Spleen (tissue), 11 donors: Measurements from ENCODE around the gene NXPH3. TPM values are rescaled to one million over a fixed set of nuclear protein-coding genes. Genes with fewer than 3 reads are reported as not detected.

Source experiments
- DNase-seq: peaks from one replicate; pipeline ENCODE4 v3.0.0-alpha.2; 2020
- H3K27ac ChIP-seq, 8 donors: fragments of 200-600 bp; sonication (generic) in 7 of 8; 1 replicate in 4 of 8; 2 replicates in 4 of 8; pipeline versions ENCODE4 v1.5.0 to v1.8.0; 2016 to 2021; ENCODE audit warnings: inconsistent platforms in 4 of 8, mild to moderate bottlenecking in 4 of 8, moderate library complexity in 1 of 8
- H3K27me3 ChIP-seq, 7 donors: fragments of 200-600 bp; sonication (generic) in 6 of 7; replicated peaks in 1 of 7; 1 replicate in 4 of 7; 2 replicates in 3 of 7; pipeline versions ENCODE4 v1.5.0 to v1.8.0; 2016 to 2021; ENCODE audit warnings: inconsistent platforms in 3 of 7, mild to moderate bottlenecking in 1 of 7
- H3K36me3 ChIP-seq, 6 donors: fragments of 200-600 bp; sonication (generic) in 5 of 6; 1 replicate in 4 of 6; 2 replicates in 2 of 6; pipeline versions ENCODE4 v1.5.0 to v1.8.0; 2016 to 2021; ENCODE audit warnings: inconsistent platforms in 2 of 6
- H3K4me1 ChIP-seq, 6 donors: fragments of 200-600 bp; sonication (generic) in 5 of 6; 1 replicate in 3 of 6; 2 replicates in 3 of 6; pipeline versions ENCODE4 v1.5.0 to v1.8.0; 2016 to 2021; ENCODE audit warnings: inconsistent platforms in 3 of 6
- H3K4me3 ChIP-seq, 8 donors: fragments of 200-600 bp; sonication (generic) in 7 of 8; 1 replicate in 4 of 8; 2 replicates in 4 of 8; pipeline versions ENCODE4 v1.5.0 to v1.8.0; 2016 to 2021; ENCODE audit warnings: inconsistent platforms in 4 of 8, mild to moderate bottlenecking in 4 of 8, moderate library complexity in 2 of 8
- H3K9me3 ChIP-seq, 8 donors: fragments of 200-600 bp; sonication (generic) in 7 of 8; 1 replicate in 4 of 8; 2 replicates in 4 of 8; pipeline versions ENCODE4 v1.5.0 to v1.8.0; 2016 to 2021; ENCODE audit warnings: inconsistent platforms in 4 of 8
- POLR2A ChIP-seq, 3 donors: fragments of 450-650 bp; IDR thresholded peaks; one replicate each; pipeline ENCODE4 v1.5.1; 2017; ENCODE audit warnings: antibody characterized with exemption in 3 of 3, mild to moderate bottlenecking in 1 of 3
- POLR2AphosphoS5 ChIP-seq, 3 donors: sonication (generic); formaldehyde crosslinking; IDR thresholded peaks; one replicate each; pipeline ENCODE4 v1.5.1; 2017; ENCODE audit warnings: antibody characterized with exemption in 3 of 3
- WGBS, 5 donors: extraction: QIAGEN DNeasy Blood & Tissue Kit in 3 of 5; methylation state at CpG; one replicate each; pipeline versions ENCODE4 v1.1.5 to v1.1.7; 2013 to 2018; 5-methylcytosine and 5-hydroxymethylcytosine counted together
- intact Hi-C: fragments of 100-400 bp; cut with DNase I; formaldehyde crosslinking; loops from one replicate; pipeline ENCODE4 v1.15.0; 2023; ENCODE audit warnings: low total_unique reads
- polyA plus RNA-seq, 3 donors: library from polyadenylated mRNA; stranded (reverse); fragments of 200-250 nt; gene quantifications; one replicate each; pipeline ENCODE4 v1.2.1, GENCODE V29; 2013
- total RNA-seq, 7 donors: library from RNA; depleted of rRNA in 3 of 7; stranded (reverse); fragments of >200 nt in 3 of 7; fragmentation: NEBNext Ultra II Directional in 4 of 7; extraction: Animal tissue kit (Norgen Biotek cat#: 25700) in 4 of 7; gene quantifications; one replicate each; pipeline versions ENCODE4 v1.1.0 to v1.2.1, GENCODE V29; 2016 to 2021
- TF ChIP-seq, protein P1 (sequence below), 11 experiments: fragments of 200-600 bp in 7 of 11; fragments of 450-650 bp in 4 of 11; sonication (generic) in 4 of 11; IDR thresholded peaks in 8 of 11; conservative IDR thresholded peaks in 3 of 11; 1 replicate in 7 of 11; 2 replicates in 4 of 11; pipeline versions ENCODE4 v1.4.0 to v1.8.0; 2016 to 2021; ENCODE audit warnings: antibody characterized with exemption in 11 of 11, inconsistent platforms in 4 of 11, mild to moderate bottlenecking in 1 of 11
- donor health status: healthy with polysubstance abuse.
- donor health status: DM: no; HTN: no; CAD: no; lungs with moderate emphysema.
- donor health status: DM: no; HTN: no; CAD: no.
- donor health status: Bipolar disorder and iron deficiency.
- donor health status: healthy.
- donor health status: DM: no; HTN: no; CAD: no.
- donor health status: DM: yes; HTN: yes; CAD: no.

The NXPH3 gene
- total and polyA plus RNA-seq, 10 donors, result 0.37 to 3.3 (median 1.4) TPM

DNA sequence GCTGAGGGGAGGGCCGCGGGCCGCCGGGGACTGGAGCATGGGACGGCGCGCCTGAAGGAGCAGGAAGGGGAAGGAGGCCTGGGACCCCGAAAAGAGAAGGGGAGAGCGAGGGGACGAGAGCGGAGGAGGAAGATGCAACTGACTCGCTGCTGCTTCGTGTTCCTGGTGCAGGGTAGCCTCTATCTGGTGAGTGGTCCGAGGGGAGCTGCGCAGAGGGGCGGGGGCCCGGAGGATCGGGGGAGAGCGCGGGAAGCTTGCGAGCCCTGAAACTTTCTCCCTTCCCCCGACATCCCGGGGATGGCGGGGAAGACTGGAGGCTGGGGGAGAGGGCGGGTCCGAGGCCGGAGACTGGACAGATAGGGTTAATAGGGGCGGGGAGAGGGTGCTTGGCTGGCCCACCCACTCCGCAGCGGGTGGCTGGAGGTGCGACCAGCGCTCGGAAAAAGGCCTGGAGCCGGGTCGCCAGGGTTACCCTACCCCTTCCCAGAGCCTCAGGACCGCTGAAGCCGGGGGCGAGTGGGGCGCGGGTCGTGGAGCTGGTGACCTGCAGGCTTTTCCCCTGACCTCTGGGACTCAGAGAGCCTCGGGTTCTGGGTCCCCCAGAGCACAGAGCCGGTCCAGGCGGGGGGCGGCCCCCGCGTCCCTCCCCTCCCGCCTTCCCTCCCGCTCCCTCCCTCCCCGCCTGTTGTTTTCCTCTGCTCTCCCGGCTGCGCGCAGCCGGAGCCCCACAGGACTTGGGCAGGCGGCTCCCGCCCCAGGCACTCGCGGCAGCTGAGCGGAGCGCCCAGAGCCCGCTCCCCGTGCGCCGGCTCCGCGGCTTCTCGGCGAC is 631 bp downstream of the NXPH3 start:
- H3K4me3 ChIP-seq, result peak overlapping the region; percentile 25 to 73 (median 45)
- peaks cover 10 to 34% (median 26%) of the 10 kb centered on the region in 6 donors for H3K4me1 ChIP-seq
- H3K36me3 ChIP-seq, result no peaks in the 10 kb centered on the region
- TF ChIP-seq POLR2AphosphoS5 (IDR thresholded peaks at IDR 0.05) (no peak), POLR2A (IDR thresholded peaks at IDR 0.05) (no peak)
- TF ChIP-seq, protein P1, sequence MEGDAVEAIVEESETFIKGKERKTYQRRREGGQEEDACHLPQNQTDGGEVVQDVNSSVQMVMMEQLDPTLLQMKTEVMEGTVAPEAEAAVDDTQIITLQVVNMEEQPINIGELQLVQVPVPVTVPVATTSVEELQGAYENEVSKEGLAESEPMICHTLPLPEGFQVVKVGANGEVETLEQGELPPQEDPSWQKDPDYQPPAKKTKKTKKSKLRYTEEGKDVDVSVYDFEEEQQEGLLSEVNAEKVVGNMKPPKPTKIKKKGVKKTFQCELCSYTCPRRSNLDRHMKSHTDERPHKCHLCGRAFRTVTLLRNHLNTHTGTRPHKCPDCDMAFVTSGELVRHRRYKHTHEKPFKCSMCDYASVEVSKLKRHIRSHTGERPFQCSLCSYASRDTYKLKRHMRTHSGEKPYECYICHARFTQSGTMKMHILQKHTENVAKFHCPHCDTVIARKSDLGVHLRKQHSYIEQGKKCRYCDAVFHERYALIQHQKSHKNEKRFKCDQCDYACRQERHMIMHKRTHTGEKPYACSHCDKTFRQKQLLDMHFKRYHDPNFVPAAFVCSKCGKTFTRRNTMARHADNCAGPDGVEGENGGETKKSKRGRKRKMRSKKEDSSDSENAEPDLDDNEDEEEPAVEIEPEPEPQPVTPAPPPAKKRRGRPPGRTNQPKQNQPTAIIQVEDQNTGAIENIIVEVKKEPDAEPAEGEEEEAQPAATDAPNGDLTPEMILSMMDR (IDR thresholded peaks at IDR 0.05 in 8 of 11, conservative IDR thresholded peaks at IDR 0.05 in 3 of 11), result no peak
- intact Hi-C loops, result no loop called here
- no peak for DNase-seq
- H3K9me3 ChIP-seq, result no peaks in the 10 kb centered on the region
- peak overlapping the region in 5 of 8 donors; percentile 1 to 59 (median 36) for H3K27ac ChIP-seq
- peaks cover 0 to 71% (median 29%) of the 10 kb centered on the region in 7 donors for H3K27me3 ChIP-seq
- 1 to 2% (median 1%) methylated on average over 41 to 68 of the region's 68 CpGs for WGBS, 5 donors

DNA sequence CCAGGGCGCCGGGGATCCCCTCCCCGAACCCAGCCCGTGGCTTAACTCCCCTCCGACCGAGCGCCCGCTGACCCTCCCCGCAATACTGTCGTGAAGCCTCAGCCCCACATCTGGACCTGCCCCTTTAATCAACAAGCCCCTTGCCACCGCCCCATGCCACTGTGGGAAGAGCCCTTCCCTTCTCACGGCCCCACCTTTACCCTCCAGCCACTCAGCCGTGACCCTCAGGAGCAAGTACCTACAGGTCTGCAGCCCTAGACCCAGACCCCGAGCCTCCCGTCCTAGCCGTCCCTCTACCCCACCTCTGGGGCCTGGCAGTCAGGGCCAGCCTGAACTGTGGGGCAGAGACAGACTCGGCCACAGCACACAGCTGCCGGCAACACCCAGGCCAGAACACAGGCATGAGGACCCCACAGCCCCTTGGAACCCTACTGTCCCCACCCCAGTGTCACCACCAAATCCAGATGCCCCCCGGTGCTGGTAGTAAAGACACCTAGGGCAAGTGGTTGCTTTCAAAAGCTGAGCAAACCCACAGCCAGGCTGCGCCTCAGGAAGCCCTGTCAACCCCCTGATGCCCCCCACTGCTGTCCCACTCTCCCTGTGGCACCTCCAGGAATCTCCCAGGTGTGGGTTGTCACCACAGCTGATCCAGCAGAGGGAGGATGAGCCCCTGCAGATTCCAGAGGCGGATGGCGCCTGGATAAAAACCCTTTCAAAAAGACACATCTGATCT is 1.4 kb downstream of the NXPH3 start:
- Histone ChIP-seq H3K9me3 (no peaks in the 10 kb centered on the region), H3K36me3 (no peaks in the 10 kb centered on the region), H3K4me3 (peak overlapping the region in 7 of 8 donors; percentile 37 to 73 (median 47)), H3K4me1 (peaks cover 10 to 34% (median 26%) of the 10 kb centered on the region in 6 donors), H3K27me3 (peaks cover 0 to 68% (median 29%) of the 10 kb centered on the region in 7 donors), H3K27ac (peak overlapping the region in 5 of 8 donors; percentile 1 to 59 (median 36))
- intact Hi-C loops, result no loop called here
- WGBS, 5 donors, result 19 to 32% (median 28%) methylated on average over 19 to 22 of the region's 22 CpGs
- DNase-seq, result no peak
- TF ChIP-seq, protein P1 (IDR thresholded peaks at IDR 0.05 in 8 of 11, conservative IDR thresholded peaks at IDR 0.05 in 3 of 11), result no peak
- TF ChIP-seq POLR2AphosphoS5 (IDR thresholded peaks at IDR 0.05), result no peak
- no peak for TF ChIP-seq POLR2A (IDR thresholded peaks at IDR 0.05)

DNA sequence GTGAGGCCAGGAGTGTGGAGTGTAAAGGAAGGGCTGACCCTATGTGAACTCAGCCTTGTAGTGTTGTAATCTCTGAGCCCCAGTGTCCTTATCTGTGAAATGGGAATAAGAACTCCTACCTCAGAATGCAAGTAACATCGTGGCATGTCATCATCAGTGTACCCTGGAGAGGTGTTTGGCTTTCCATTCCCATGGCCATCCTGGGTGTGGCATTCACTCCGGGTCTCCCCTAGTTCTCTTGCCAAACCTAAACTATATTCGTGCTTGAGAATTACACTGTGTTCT is 1.9 kb downstream of the NXPH3 start:
- intact Hi-C loops, result no loop called here
- WGBS, 5 donors, result 60 to 79% (median 66%) methylated on average over 3 of the region's 3 CpGs
- TF ChIP-seq POLR2AphosphoS5 (IDR thresholded peaks at IDR 0.05) (no peak), POLR2A (IDR thresholded peaks at IDR 0.05) (no peak)
- TF ChIP-seq, protein P1 (IDR thresholded peaks at IDR 0.05 in 8 of 11, conservative IDR thresholded peaks at IDR 0.05 in 3 of 11), result no peak
- Histone ChIP-seq H3K4me3 (peak overlapping the region in 2 of 8 donors; percentile 52 to 73), H3K4me1 (peaks cover 10 to 34% (median 26%) of the 10 kb centered on the region in 6 donors), H3K36me3 (no peaks in the 10 kb centered on the region), H3K9me3 (no peaks in the 10 kb centered on the region), H3K27ac (no peak overlapping the region), H3K27me3 (peaks cover 0 to 63% (median 29%) of the 10 kb centered on the region in 7 donors)
- no peak for DNase-seq

DNA sequence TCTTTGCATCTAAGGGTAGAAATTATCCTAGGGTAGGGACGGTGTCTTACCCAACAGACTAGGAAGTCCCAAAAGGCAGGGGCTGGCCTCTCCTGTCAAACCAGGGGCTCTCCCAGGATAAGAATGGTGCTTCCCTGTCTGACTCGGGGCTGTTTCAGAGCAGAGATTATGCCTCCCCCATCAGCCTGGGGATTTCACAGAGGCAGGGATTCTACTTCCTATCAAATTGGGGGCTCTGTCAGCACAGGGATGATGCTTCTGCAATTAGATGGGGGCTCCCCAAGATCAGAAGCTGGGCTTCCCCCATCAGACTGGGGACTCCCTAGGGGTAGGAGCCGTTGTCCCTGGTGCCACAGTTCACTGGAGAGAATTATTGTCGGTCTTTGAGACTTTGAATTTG is 2.3 kb downstream of the NXPH3 start:
- Histone ChIP-seq H3K27me3 (peaks cover 0 to 59% (median 29%) of the 10 kb centered on the region in 7 donors), H3K4me1 (peaks cover 10 to 34% (median 26%) of the 10 kb centered on the region in 6 donors), H3K4me3 (no peak overlapping the region), H3K27ac (no peak overlapping the region), H3K36me3 (no peaks in the 10 kb centered on the region), H3K9me3 (no peaks in the 10 kb centered on the region)
- WGBS, 5 donors, result 41 to 75% (median 59%) methylated on average over 4 of the region's 4 CpGs
- intact Hi-C loops, result no loop called here
- DNase-seq, result no peak
- TF ChIP-seq POLR2A (IDR thresholded peaks at IDR 0.05) (no peak), POLR2AphosphoS5 (IDR thresholded peaks at IDR 0.05) (no peak)
- TF ChIP-seq, protein P1 (IDR thresholded peaks at IDR 0.05 in 8 of 11, conservative IDR thresholded peaks at IDR 0.05 in 3 of 11), result no peak
